Astrocyte of the hippocampus (primary cell): ENCODE measurements around the gene FAM181B.
"Not testable (repeated sequence)": the region's sequence is repeated elsewhere in the genome, so short reads cannot be mapped to it uniquely, and the experiment has no call there.

ENCODE experiments used
- DNase-seq: peaks from one replicate; pipeline ENCODE4 v3.0.0; 2011; ENCODE audit warnings: low read depth, low spot score

The FAM181B gene

GRCh38 chr11:82732734-82733443 lies 775 bp downstream of the FAM181B start:
- DNase-seq: peak; percentile 58

GRCh38 chr11:82732348-82732733 lies 1.3 kb downstream of the FAM181B start:
- DNase-seq: no peak

GRCh38 chr11:82731691-82732277 lies 1.9 kb downstream of the FAM181B start:
- no peak for DNase-seq

GRCh38 chr11:82730754-82731153 lies 2.9 kb downstream of the FAM181B start:
- no peak for DNase-seq

GRCh38 chr11:82730286-82730685 lies 3.4 kb downstream of the FAM181B start:
- no peak for DNase-seq

- DNase-seq: no peak
Measured at GRCh38 chr11:82724026-82724425, 9.6 kb downstream of the FAM181B start.

- DNase-seq: no peak
Measured at GRCh38 chr11:82722231-82722630, 11.4 kb downstream of the FAM181B start.

- no peak for DNase-seq
Measured at GRCh38 chr11:82720267-82721065, 13.2 kb downstream of the FAM181B start.

GRCh38 chr11:82719361-82720105 lies 14.1 kb downstream of the FAM181B start:
- no peak for DNase-seq

- no peak for DNase-seq
Measured at GRCh38 chr11:82718821-82719220, 14.8 kb downstream of the FAM181B start.

- peak; percentile 71 for DNase-seq
Measured at GRCh38 chr11:82718307-82718706, 15.4 kb downstream of the FAM181B start.

- no peak for DNase-seq
Measured at GRCh38 chr11:82714346-82715174, 19.1 kb downstream of the FAM181B start.

- DNase-seq: no peak
Measured at GRCh38 chr11:82711648-82712047, 22.0 kb downstream of the FAM181B start.

- DNase-seq: no peak
Measured at GRCh38 chr11:82703796-82704195, 29.9 kb downstream of the FAM181B start.

- DNase-seq: no peak
Measured at GRCh38 chr11:82703226-82703625, 30.4 kb downstream of the FAM181B start.

- peak; percentile 58 for DNase-seq
Measured at GRCh38 chr11:82701847-82702520, 31.7 kb downstream of the FAM181B start.

- DNase-seq: no peak
Measured at GRCh38 chr11:82698576-82699352, 34.9 kb downstream of the FAM181B start.

GRCh38 chr11:82692981-82693380 lies 40.7 kb downstream of the FAM181B start:
- DNase-seq: no peak

GRCh38 chr11:82689347-82689746 lies 44.3 kb downstream of the FAM181B start:
- not testable (repeated sequence) for DNase-seq

GRCh38 chr11:82686211-82686610 lies 47.5 kb downstream of the FAM181B start:
- no peak for DNase-seq
